ENCODE measurements around the gene KLRK1. TPM values are rescaled to one million over a fixed set of nuclear protein-coding genes. Genes with fewer than 3 reads are reported as not detected.
A peak's percentile ranks its signal among the peaks of the same experiment; 100 is the strongest.
"Not testable (repeated sequence)": the region's sequence is repeated elsewhere in the genome, so short reads cannot be mapped to it uniquely, and the experiment has no call there.

The KLRK1 gene
- total RNA-seq (1 to 10 TPM; 1.9 to 3.5 TPM), polyA plus RNA-seq (1 to 10 TPM in 1 of 2 donors, under 1 TPM in 1; 0.59 to 1.5 TPM)
- long read RNA-seq, donor 1, result 0 reads
- long read RNA-seq, donor 2, result 0 reads

DNA sequence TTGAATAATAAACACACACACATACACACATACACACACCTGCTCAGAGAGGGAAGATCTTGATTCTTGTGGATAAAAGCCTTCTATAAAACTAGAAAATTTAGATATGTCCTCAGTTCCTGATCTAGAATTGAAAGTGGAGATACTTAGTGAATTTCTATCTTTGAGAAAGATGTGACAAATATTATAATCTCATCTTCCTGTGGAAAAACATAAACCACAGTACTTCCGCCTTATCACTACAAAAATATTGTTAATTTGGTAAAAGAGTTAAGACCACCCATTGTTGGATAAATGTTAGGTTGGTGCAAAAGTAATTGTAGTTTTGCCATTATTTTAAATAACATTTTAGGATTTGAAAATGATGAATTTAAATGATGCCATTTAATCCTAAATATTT, at the start of gene KLRK1:
TSS of gene KLRK1 (minus strand) at position 138 of the 400 bp plus-strand sequence. CDS start 1,231 bp downstream, outside the sequence.
- intact Hi-C loops (cut with DNase I), result no loop called here
- no peak within 1 kb of the TSS for H3K4me3 ChIP-seq (ENCODE audit: low read length in 2 of 2)
- H3K9me3 ChIP-seq (ENCODE audit: control insufficient read depth, low read length), result no peaks in the 10 kb centered on the region
- DNase-seq (no peak), ATAC-seq (ENCODE audit: low FRiP score) (no peak)
- H3K4me1 ChIP-seq (ENCODE audit: control insufficient read depth in 1 of 2, insufficient read depth in 2 of 2, low read length in 2 of 2), result no peaks in the 10 kb centered on the region
- 32 to 60% methylated on average over 1 of the region's 1 CpG for WGBS, 2 donors
- H3K36me3 ChIP-seq (ENCODE audit: control insufficient read depth in 1 of 2, insufficient read depth in 2 of 2, low read length in 1 of 2), result no peaks in the 10 kb centered on the region
- H3K27me3 ChIP-seq (ENCODE audit: control insufficient read depth in 1 of 2, insufficient read depth in 2 of 2, low read length in 1 of 2), result no peaks in the 10 kb centered on the region
- H3K27ac ChIP-seq (ENCODE audit: low read depth in 1 of 2, low read length in 2 of 2), result no peak within 1 kb of the TSS

- H3K36me3 ChIP-seq (ENCODE audit: control insufficient read depth in 1 of 2, insufficient read depth in 2 of 2, low read length in 1 of 2); intact Hi-C loops (cut with DNase I); H3K27me3 ChIP-seq (ENCODE audit: control insufficient read depth in 1 of 2, insufficient read depth in 2 of 2, low read length in 1 of 2); H3K4me3 ChIP-seq (ENCODE audit: low read length in 2 of 2); ATAC-seq (ENCODE audit: low FRiP score); H3K27ac ChIP-seq (ENCODE audit: low read depth in 1 of 2, low read length in 2 of 2); DNase-seq; H3K9me3 ChIP-seq (ENCODE audit: control insufficient read depth, low read length); H3K4me1 ChIP-seq (ENCODE audit: control insufficient read depth in 1 of 2, insufficient read depth in 2 of 2, low read length in 2 of 2): not testable (repeated sequence)
- WGBS, 2 donors, result 16 to 43% methylated on average over 1 to 2 of the region's 2 CpGs
These were observed 47.8 kb upstream of the KLRK1 start for GRCh38 chr12:10437601-10438000.

DNA sequence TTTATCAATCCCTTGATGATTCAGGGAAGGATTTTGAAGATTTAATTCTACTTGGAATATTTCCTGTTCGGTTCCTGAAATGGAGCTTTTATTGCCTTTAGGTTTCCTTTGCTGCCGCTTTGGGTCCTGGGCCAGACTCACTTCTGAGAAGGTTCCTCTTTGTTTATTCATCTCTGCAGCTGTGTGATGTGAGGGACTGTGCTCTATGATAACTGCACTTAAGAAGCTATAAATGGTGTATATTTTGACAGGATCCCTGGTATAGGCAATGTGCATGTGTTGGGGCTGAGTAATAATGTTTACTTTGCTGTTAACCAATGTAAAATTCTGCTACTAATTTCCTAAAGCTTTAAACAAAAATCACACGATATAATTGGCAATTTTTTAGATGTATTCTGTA, 46.0 kb upstream of the KLRK1 start, which contains the start of gene KLRC2:
TSS of gene KLRC2 (minus strand) at position 195 of the 400 bp plus-strand sequence. CDS start at position 171, 24 bp downstream.
- H3K27me3 ChIP-seq (ENCODE audit: control insufficient read depth in 1 of 2, insufficient read depth in 2 of 2, low read length in 1 of 2); intact Hi-C loops (cut with DNase I); H3K4me1 ChIP-seq (ENCODE audit: control insufficient read depth in 1 of 2, insufficient read depth in 2 of 2, low read length in 2 of 2); H3K27ac ChIP-seq (ENCODE audit: low read depth in 1 of 2, low read length in 2 of 2); H3K36me3 ChIP-seq (ENCODE audit: control insufficient read depth in 1 of 2, insufficient read depth in 2 of 2, low read length in 1 of 2); ATAC-seq (ENCODE audit: low FRiP score); H3K4me3 ChIP-seq (ENCODE audit: low read length in 2 of 2); H3K9me3 ChIP-seq (ENCODE audit: control insufficient read depth, low read length): not testable (repeated sequence)
- peak in 1 of 2 donors; percentile 40 for DNase-seq
- WGBS, 2 donors, result 31 to 43% methylated on average over 3 of the region's 3 CpGs

- H3K27me3 ChIP-seq (ENCODE audit: control insufficient read depth in 1 of 2, insufficient read depth in 2 of 2, low read length in 1 of 2); H3K27ac ChIP-seq (ENCODE audit: low read depth in 1 of 2, low read length in 2 of 2); DNase-seq; H3K9me3 ChIP-seq (ENCODE audit: control insufficient read depth, low read length); ATAC-seq (ENCODE audit: low FRiP score); intact Hi-C loops (cut with DNase I); H3K4me1 ChIP-seq (ENCODE audit: control insufficient read depth in 1 of 2, insufficient read depth in 2 of 2, low read length in 2 of 2); H3K4me3 ChIP-seq (ENCODE audit: low read length in 2 of 2); H3K36me3 ChIP-seq (ENCODE audit: control insufficient read depth in 1 of 2, insufficient read depth in 2 of 2, low read length in 1 of 2): not testable (repeated sequence)
- 89 to 91% methylated on average over 4 of the region's 4 CpGs for WGBS, 2 donors
These were observed 40.8 kb upstream of the KLRK1 start for GRCh38 chr12:10430623-10431022.

- H3K27me3 ChIP-seq (ENCODE audit: control insufficient read depth in 1 of 2, insufficient read depth in 2 of 2, low read length in 1 of 2); intact Hi-C loops (cut with DNase I); H3K4me3 ChIP-seq (ENCODE audit: low read length in 2 of 2); H3K36me3 ChIP-seq (ENCODE audit: control insufficient read depth in 1 of 2, insufficient read depth in 2 of 2, low read length in 1 of 2); DNase-seq; ATAC-seq (ENCODE audit: low FRiP score); H3K4me1 ChIP-seq (ENCODE audit: control insufficient read depth in 1 of 2, insufficient read depth in 2 of 2, low read length in 2 of 2); H3K27ac ChIP-seq (ENCODE audit: low read depth in 1 of 2, low read length in 2 of 2); H3K9me3 ChIP-seq (ENCODE audit: control insufficient read depth, low read length): not testable (repeated sequence)
- WGBS, 2 donors, result 83 to 84% methylated on average over 7 to 8 of the region's 8 CpGs
These were observed 36.1 kb upstream of the KLRK1 start for GRCh38 chr12:10425938-10426337.

DNA sequence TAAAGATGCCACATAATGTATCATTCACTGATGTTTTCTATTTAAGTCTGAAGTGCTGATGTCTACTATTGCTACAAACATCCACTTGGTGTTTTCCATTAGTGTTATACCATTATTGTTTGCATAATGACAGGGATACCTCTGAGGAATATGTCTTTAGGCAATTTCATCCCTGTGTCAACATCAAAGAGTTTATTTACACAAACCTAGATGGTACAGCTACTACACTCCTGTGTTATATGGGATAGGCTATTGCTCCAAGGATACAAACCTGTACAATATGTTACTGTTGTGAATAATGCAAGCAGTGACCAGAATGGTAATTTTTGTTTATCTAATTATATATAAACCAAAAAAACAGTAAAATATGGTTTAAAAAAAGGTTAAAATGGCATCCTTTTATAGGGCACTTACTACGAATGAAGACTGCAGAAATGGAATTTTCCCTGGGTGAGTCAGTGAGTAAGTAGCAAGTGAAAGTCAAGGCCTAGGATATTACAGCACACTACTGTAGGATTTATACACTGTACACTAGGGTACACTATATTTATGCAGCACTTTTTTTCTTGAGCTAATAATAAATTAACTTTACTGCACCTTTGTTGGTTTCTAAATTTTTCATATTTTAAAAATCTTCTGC, 34.5 kb upstream of the KLRK1 start:
- H3K9me3 ChIP-seq (ENCODE audit: control insufficient read depth, low read length); H3K4me3 ChIP-seq (ENCODE audit: low read length in 2 of 2); DNase-seq; H3K27me3 ChIP-seq (ENCODE audit: control insufficient read depth in 1 of 2, insufficient read depth in 2 of 2, low read length in 1 of 2); H3K36me3 ChIP-seq (ENCODE audit: control insufficient read depth in 1 of 2, insufficient read depth in 2 of 2, low read length in 1 of 2); H3K27ac ChIP-seq (ENCODE audit: low read depth in 1 of 2, low read length in 2 of 2); H3K4me1 ChIP-seq (ENCODE audit: control insufficient read depth in 1 of 2, insufficient read depth in 2 of 2, low read length in 2 of 2); intact Hi-C loops (cut with DNase I); ATAC-seq (ENCODE audit: low FRiP score): not testable (repeated sequence)
- WGBS, 2 donors, result 31 to 39% methylated on average over 1 of the region's 1 CpG

GRCh38 chr12:10422159-10422558, 32.3 kb upstream of the KLRK1 start:
- H3K27me3 ChIP-seq (ENCODE audit: control insufficient read depth in 1 of 2, insufficient read depth in 2 of 2, low read length in 1 of 2); H3K36me3 ChIP-seq (ENCODE audit: control insufficient read depth in 1 of 2, insufficient read depth in 2 of 2, low read length in 1 of 2); H3K4me1 ChIP-seq (ENCODE audit: control insufficient read depth in 1 of 2, insufficient read depth in 2 of 2, low read length in 2 of 2); intact Hi-C loops (cut with DNase I); ATAC-seq (ENCODE audit: low FRiP score); DNase-seq; H3K27ac ChIP-seq (ENCODE audit: low read depth in 1 of 2, low read length in 2 of 2); H3K4me3 ChIP-seq (ENCODE audit: low read length in 2 of 2); H3K9me3 ChIP-seq (ENCODE audit: control insufficient read depth, low read length): not testable (repeated sequence)
- 20 to 21% methylated on average over 2 of the region's 3 CpGs for WGBS, 2 donors

DNA sequence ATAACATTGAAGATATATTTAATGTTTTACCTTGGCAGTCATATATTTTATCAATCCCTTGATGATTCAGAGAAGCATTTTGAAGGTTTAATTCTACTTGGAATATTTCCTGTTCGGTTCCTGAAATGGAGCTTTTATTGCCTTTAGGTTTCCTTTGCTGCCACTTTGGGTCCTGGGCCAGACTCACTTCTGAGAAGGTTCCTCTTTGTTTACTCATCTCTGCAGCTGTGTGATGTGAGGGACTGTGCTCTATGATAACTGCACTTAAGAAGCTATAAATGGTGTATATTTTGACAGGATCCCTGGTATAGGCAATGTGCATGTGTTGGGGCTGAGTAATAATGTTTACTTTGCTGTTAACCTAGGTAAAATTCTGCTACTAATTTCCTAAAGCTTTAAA, 30.5 kb upstream of the KLRK1 start, which contains the start of gene KLRC3:
TSS of gene KLRC3 (minus strand) at position 262 of the 400 bp plus-strand sequence. CDS start at position 217, 45 bp downstream.
- 21 to 49% methylated on average over 1 of the region's 1 CpG for WGBS, 2 donors
- H3K27ac ChIP-seq (ENCODE audit: low read depth in 1 of 2, low read length in 2 of 2); H3K27me3 ChIP-seq (ENCODE audit: control insufficient read depth in 1 of 2, insufficient read depth in 2 of 2, low read length in 1 of 2); H3K9me3 ChIP-seq (ENCODE audit: control insufficient read depth, low read length); ATAC-seq (ENCODE audit: low FRiP score); DNase-seq; H3K4me1 ChIP-seq (ENCODE audit: control insufficient read depth in 1 of 2, insufficient read depth in 2 of 2, low read length in 2 of 2); H3K4me3 ChIP-seq (ENCODE audit: low read length in 2 of 2); H3K36me3 ChIP-seq (ENCODE audit: control insufficient read depth in 1 of 2, insufficient read depth in 2 of 2, low read length in 1 of 2); intact Hi-C loops (cut with DNase I): not testable (repeated sequence)

DNA sequence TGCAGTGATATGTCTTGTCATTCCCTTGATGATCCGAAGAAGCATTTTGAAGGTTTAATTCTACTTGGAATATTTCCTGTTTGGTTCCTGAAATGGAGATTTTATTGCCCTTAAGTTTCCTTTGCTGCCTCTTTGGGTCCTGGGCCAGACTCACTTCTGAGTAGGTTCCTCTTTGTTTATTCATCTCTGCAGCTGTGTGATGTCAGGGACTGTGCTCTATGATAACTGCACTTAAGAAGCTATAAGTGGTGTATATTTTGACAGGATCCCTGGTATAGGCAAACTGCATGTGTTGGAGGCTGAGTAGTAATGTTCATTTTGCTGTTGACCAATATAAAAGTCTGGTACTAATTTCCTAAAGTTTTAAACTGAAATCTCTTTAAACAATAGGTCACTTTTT, 19.6 kb upstream of the KLRK1 start, which contains the start of gene KLRC4:
TSS of gene KLRC4 (minus strand) at position 366 of the 400 bp plus-strand sequence. CDS start at position 184, 182 bp downstream.
- 2 to 64% methylated on average over 1 of the region's 1 CpG for WGBS, 2 donors
- Histone ChIP-seq H3K4me1 (ENCODE audit: control insufficient read depth in 1 of 2, insufficient read depth in 2 of 2, low read length in 2 of 2) (no peaks in the 10 kb centered on the region), H3K9me3 (ENCODE audit: control insufficient read depth, low read length) (no peaks in the 10 kb centered on the region), H3K27ac (ENCODE audit: low read depth in 1 of 2, low read length in 2 of 2) (no peak within 1 kb of the TSS), H3K27me3 (ENCODE audit: control insufficient read depth in 1 of 2, insufficient read depth in 2 of 2, low read length in 1 of 2) (no peaks in the 10 kb centered on the region), H3K36me3 (ENCODE audit: control insufficient read depth in 1 of 2, insufficient read depth in 2 of 2, low read length in 1 of 2) (no peaks in the 10 kb centered on the region), H3K4me3 (ENCODE audit: low read length in 2 of 2) (no peak within 1 kb of the TSS)
- ATAC-seq (ENCODE audit: low FRiP score), result no peak
- intact Hi-C loops (cut with DNase I), result no loop called here
- no peak for DNase-seq

Measured in aorta (tissue), 5 donors.